Amniotic epithelial cell (primary cell): ENCODE results near the gene KYNU.
A peak's percentile ranks its signal among the peaks of the same experiment; 100 is the strongest.
"Not testable (repeated sequence)": the region's sequence is repeated elsewhere in the genome, so short reads cannot be mapped to it uniquely, and the experiment has no call there.

Experiments used
- DNase-seq: peaks from one replicate; pipeline ENCODE4 v3.0.0-alpha.2; 2010; ENCODE audit warnings: low read depth

The KYNU gene

DNA sequence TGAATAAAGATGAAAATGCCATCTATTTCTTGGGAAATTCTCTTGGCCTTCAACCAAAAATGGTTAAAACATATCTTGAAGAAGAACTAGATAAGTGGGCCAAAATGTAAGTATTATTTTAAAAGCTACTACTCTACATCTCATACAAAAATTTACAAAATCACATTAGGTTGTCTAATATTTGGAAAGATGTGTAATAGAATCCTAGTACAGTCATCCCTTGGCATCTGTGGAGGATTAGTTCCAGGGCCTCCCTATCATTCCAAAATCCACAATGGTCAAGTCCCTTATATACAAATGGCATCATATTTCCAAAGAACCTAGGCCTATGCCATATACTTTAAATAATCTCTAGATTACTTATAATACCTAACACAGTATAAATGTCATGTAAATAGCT lies 41.2 kb downstream of the KYNU start:
- DNase-seq, result peak; percentile 16

DNA sequence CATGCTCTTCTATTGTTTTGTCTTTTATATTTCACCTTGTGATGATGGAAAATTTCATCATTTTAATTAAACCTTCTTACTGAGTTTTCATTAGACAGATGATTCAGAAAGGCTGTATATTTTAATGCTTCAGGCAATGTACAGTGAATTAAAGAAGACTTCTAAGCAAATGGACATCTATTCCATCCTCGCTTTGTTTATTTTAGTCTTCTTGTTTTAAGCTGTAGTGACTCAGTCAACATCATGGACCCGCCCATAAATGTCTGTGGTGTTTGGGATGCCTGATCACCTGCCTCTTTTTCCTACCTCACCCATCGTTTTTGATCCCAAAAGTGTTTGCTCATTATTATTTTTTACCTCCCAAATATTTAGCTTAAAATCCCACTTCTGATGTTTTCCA lies 43.1 kb downstream of the KYNU start:
- no peak for DNase-seq

DNA sequence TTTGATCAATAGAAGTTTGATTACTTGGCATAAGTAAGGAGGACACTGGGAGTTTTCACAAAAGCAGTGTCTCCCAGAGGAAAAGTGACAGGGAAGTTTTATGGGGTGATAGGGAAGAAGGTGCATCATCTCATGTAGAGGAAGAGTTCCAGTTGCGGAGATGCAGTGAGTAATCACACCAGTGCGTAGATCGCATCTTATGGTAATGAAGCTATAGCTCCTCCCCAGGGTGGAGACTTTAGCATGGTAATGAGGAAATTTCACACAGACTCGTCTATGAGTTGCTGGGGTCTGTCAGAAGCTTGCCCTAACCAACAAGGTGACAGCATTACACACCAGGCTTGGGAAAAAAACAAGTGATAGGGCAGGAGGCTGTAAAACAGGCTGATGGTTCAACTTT lies 49.0 kb downstream of the KYNU start:
- no peak for DNase-seq

DNA sequence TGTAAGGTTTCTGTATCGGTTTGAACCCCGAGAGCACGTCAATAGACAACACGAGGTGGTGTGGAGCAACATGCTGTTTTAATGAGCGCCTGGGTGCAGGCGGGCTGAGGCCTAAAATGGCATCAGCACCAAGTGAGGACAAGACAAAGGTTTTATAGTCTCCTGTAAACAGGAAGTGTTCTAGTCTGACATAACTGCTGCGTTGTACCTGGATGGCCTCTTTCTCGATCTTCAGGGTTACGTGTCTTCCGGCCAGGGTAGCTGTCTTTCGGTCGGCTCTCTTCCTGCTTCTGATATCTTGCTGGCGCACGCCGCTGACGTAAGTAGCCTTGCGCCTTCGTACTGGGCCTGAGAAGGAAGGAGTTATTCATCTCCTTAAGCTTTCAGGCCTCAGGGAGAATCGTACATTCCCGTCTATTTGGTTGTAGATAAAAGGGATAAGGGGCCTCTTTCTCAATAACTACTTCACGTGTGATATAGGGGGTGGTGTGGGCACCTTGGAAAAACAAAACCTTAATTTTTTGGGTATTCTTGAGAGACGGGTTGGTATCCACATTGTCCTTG lies 53.5 kb downstream of the KYNU start:
- no peak for DNase-seq

DNA sequence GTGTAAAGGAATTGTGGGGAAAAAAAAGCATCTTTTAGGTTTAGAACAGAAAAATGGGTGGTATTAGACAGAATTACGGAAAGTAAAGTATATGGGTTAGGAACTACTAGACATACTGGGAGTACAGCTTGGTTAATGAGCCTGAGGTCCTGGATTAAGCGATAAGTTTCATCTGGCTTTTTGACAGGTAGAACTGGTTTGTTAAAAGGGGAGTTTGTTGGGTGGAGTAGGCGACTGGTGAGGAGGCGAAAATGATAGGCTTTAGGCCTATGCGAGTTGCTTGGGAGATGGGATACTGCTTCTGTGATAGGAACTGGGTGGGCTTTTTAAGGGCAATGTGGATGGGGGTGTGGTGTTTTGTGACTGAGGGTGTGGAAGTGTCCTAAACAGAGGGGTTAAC lies 56.5 kb downstream of the KYNU start:
- DNase-seq, result no peak

- DNase-seq, result no peak
These were observed 58.2 kb downstream of the KYNU start for GRCh38 chr2:142935563-142936089.

DNA sequence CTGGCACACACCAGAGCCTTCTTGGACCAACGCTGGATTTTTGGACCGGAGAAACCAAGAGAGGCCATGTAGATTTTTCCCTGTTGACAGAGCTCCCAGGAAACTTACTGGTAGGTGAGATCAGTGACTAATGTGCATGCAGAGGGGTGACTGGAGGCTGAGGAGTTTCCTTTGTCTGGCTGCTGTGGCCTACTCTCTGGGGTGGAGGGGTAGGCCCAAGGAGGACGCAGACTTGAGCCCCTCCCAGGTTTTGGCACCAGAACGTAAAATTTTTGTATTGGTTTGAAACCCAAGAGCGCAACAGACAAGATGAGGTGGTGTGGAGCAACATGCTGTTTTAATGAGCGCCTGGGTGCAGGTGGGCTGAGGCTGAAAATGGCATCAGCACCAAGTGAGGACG lies 59.2 kb downstream of the KYNU start:
- DNase-seq, result no peak

- peak; percentile 18 for DNase-seq
These were observed 59.9 kb downstream of the KYNU start for GRCh38 chr2:142937347-142937746.

DNA sequence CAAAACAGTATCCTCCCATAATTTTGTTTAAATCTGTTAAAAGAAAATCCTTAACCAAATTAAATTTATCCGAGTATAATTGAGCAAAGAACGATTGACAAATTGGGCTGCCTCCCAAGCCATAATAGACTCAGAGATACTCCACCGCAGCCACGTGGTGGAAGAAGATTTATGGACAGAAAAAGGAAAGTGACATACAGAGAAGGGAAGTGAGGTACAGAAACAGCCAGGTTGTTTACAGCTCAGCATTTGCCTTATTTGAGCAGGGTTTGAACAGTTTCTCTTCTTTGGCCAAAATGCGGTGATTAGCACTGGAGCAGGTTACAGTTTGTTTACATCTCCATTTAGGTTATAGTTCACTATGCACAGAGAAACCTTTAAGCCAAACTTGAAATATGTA lies 60.8 kb downstream of the KYNU start:
- DNase-seq, result peak; percentile 35

GRCh38 chr2:142940606-142941223 lies 63.3 kb downstream of the KYNU start:
- no peak for DNase-seq

DNA sequence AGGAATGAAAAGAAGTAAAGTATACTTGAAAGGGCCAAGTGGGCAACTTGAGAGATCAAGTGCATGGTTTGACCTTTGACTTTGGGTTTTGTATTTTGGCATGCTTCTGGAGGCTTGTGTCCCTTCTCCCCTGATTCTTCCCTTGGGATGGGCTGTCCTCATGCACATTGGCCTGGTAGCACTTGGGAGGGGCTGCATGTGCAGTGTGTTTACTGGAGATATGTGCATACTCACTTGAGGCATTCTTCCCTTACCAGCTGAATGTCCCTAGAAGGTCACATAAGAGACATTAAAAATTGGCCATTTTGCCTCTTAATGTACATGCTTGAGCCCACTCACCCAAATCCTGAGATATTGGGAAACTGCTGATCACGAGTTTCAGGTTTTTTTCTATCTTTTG lies 65.2 kb downstream of the KYNU start:
- no peak for DNase-seq

GRCh38 chr2:142944264-142944663 lies 66.8 kb downstream of the KYNU start:
- DNase-seq, result peak; percentile 72

- peak; percentile 46 for DNase-seq
These were observed 67.3 kb downstream of the KYNU start for GRCh38 chr2:142944721-142945120.

DNA sequence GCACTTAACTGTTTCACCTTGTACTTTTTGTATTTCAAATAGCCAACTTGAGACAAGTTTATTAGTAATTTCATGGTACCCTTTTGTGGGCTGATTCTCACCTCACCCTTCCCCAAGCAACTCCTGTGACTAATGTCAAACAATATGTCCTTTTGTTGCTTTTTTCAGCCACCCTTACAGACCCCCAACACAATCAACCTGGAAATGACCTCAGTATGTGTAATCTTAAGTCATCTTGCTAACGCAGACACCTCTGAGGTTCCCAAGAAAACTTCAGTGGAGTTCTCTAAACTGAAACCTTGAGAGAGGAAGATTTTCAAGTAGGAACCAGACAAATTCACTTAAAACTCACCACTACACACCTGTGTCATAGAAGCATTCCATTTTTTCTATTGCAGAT lies 69.5 kb downstream of the KYNU start:
- no peak for DNase-seq

GRCh38 chr2:142948723-142949122 lies 71.3 kb downstream of the KYNU start:
- not testable (repeated sequence) for DNase-seq

- not testable (repeated sequence) for DNase-seq
These were observed 72.9 kb downstream of the KYNU start for GRCh38 chr2:142950323-142950722.

DNA sequence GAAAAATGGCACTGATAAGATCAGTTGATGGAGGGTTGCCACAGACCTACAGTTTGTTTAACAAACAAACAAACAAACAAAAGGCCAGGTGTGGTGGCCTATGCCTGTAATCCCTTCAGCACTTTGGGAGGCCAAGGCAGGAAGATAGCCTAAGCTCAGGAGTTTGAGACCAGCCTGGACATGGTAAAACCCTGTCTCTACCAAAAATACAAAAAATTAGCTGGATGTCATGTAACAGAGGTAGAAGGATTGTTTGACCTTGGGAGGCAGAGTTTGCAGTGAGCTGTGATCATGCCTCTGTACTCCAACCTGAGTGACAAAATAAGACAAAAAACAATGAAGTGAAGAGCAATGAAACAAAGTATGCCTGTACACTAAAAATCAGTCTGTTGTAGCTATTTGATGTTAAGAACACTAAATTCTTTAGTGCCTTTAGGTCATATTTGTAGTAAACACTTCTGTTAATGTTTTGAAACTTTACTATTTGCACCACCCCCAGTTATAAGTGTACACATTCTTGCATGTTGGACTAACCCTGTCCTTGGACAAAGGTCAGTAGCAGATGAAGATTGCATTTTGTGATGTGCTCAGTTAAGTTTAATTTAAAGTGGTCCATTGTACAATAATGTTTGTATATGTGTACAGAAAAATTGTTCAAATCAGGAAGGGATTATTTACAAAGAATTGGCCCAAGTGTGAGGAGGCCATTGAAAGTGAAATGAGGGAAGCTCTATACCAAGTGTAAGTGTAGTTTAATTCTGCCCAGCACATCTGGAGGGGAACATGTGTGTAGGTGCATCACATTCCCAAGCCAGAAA lies 73.9 kb downstream of the KYNU start:
- peak; percentile 18 for DNase-seq

DNA sequence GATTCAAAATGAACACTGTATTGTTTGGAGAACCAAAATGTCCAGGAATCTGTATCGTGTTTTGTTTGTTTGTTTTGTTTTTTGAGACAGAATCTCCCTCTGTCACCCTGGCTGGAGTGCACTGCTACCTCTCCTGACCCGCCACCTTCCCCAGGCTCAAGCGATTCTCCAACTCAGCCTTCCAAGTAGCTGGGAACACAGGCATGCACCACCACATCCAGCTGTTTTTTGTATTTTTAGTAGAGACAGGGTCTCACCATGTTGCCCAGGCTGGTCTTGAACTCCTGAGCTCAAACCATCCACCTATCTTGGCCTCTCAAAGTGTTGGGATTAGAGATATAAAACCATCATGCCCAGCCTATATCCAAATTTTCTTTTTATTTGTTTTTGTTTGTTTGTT lies 74.6 kb downstream of the KYNU start:
- no peak for DNase-seq

DNA sequence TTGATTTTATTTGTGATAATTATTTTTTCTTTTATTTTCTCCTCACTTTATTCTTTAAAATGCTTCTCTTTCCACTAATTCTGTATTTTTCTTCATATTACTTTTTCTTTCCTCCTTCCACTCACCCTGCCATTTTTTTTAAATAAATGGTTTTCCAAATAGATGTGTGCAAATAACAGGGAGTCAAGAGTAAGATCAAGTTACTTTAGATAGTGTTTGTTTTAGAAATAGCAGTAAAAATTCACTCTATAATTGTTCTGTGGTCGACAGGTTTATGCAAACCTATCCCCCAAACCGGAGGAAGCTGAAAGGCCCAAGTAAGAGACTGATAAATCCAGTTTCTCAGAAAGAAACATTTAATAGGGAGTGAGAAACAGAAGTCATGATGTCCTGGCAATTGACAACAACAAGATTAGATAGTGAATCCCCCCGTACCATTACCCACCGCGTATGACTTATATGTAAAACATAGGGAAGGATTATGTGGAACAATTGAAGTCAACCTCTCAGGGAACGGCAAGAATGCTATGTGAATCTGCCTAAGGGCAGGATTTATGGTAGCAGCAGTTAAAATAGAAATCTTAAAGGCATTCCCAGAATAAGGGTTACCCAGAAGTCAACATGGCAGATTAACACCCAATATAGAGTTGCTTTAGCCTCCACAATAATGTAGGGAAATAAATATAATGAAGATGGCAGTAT lies 75.5 kb downstream of the KYNU start:
- no peak for DNase-seq

- DNase-seq, result peak; percentile 82
These were observed 77.0 kb downstream of the KYNU start for GRCh38 chr2:142954493-142954892.

- no peak for DNase-seq
These were observed 79.7 kb downstream of the KYNU start for GRCh38 chr2:142957144-142957543.

- no peak for DNase-seq
These were observed 83.7 kb downstream of the KYNU start for GRCh38 chr2:142961202-142961601.

DNA sequence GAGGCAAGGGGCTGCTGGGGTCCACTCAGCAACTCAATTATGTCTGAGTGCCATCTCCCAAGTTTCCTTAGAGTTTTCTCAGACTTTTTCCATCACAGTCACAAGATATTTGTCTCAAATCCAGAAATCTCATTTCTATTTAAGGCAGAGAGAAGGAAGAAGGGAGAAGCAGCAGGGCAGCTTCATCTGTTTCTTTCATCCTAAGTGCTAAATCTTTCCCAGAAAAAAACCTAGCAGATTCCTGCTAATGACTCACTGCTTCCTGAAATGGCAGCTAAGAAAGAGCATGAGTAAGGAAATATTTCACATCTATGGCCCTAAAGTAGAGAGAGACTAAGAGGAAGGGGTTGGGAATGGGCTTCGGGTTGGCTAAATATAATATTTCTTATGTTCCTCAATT lies 88.0 kb downstream of the KYNU start:
- peak; percentile 78 for DNase-seq
